HG02970 (cell line): ENCODE data around the gene NCKAP1.
"Not testable (repeated sequence)": the region's sequence is repeated elsewhere in the genome, so short reads cannot be mapped to it uniquely, and the experiment has no call there.

Experiments used
- ATAC-seq: cut with Tn5 transposase; IDR thresholded peaks from one replicate; pipeline ENCODE4 v1.9.1; 2021; ENCODE audit warnings: mild to moderate bottlenecking, moderate library complexity, moderate number of reproducible peaks; ENCODE audit not compliant: unreplicated experiment, low FRiP score

The NCKAP1 gene

DNA sequence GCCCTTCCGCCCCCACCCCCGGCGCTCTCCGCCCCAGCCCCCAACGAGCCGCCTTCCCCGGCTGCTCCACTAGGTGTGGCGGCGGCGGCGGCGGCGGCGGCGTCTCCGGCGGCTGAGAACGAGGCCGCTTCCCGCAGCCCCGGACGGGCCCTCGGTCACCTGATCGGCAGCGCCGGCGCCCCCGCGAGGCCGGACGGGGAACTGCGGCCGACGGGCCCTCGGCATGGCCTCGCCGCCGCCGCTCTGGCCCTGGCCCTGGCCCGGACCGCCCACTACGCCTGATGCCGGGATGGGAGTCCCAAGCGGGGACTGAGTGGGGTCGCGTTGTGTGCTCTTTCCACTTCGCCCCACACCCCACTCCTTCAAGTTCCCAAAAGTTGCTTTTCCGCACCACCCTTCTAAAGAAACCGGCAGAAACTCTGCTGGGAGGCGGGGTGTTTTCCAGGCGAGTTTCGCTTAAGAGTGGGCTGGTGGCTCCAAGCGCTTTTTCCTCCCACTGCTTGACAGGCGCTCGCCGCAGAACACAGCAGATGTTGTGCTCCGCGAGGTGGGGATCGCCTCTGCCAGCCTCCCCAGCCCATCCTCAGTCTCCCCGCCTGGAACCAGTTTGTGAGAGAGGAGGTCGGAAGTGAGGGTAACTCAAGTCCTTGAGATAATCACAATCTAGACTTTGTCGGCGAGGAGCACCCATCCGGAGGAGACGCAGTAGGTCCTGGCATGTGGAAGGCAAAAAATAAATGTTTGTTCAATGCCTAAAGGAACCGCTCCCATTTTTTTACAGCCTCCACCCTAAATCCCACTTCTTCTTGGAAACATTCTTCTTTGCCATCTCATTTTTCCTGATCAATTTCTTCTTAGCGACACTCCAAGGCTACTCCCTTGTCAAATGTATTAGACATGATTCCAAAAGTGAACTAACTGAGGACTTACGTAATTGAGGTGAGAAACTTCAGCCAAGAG is at the start of gene NCKAP1:
Gene NCKAP1 (minus strand): TSS at position 117 of the 960 bp plus-strand sequence. CDS start 358 bp downstream, outside the sequence.
- ATAC-seq, result peak; percentile 85

GRCh38 chr2:183081911-183082310 is 43.7 kb upstream of the NCKAP1 start:
- ATAC-seq, result no peak

- ATAC-seq, result no peak
Observed at GRCh38 chr2:183079139-183079775, 41.0 kb upstream of the NCKAP1 start.

- ATAC-seq, result peak; percentile 92
Observed at GRCh38 chr2:183078464-183079138, 40.3 kb upstream of the NCKAP1 start, which contains the start of gene DUSP19. DUSP19 (plus strand) TSS chr2:183078747; CDS start chr2:183078934, 187 bp downstream.

GRCh38 chr2:183078163-183078463 is 39.9 kb upstream of the NCKAP1 start:
- no peak for ATAC-seq

- ATAC-seq, result no peak
Observed at GRCh38 chr2:183072177-183072576, 33.9 kb upstream of the NCKAP1 start.

GRCh38 chr2:183070942-183071844 is 32.9 kb upstream of the NCKAP1 start:
- ATAC-seq, result no peak

- ATAC-seq, result no peak
Observed at GRCh38 chr2:183069174-183069573, 30.9 kb upstream of the NCKAP1 start.

DNA sequence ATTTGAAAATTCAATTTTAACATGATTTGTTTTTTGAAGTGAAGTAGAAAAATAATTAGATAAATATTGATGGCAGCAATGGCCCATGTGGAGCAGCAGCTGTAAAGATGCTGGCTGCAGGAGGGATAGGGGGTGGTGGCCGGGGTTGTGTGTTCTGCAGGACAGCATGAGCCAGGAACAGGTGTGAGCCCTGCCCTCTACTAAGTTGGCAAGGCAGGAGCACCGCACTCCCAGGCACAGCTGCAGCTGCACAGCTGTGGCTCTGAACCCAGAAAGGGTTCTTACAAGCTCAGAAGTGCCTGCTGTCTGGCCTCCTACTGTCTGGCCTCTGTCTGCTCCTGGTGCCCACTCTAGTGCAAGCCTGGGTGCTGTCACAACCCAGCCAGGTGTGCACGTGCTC is 30.3 kb upstream of the NCKAP1 start:
- no peak for ATAC-seq

GRCh38 chr2:183063083-183063482 is 24.8 kb upstream of the NCKAP1 start:
- no peak for ATAC-seq

DNA sequence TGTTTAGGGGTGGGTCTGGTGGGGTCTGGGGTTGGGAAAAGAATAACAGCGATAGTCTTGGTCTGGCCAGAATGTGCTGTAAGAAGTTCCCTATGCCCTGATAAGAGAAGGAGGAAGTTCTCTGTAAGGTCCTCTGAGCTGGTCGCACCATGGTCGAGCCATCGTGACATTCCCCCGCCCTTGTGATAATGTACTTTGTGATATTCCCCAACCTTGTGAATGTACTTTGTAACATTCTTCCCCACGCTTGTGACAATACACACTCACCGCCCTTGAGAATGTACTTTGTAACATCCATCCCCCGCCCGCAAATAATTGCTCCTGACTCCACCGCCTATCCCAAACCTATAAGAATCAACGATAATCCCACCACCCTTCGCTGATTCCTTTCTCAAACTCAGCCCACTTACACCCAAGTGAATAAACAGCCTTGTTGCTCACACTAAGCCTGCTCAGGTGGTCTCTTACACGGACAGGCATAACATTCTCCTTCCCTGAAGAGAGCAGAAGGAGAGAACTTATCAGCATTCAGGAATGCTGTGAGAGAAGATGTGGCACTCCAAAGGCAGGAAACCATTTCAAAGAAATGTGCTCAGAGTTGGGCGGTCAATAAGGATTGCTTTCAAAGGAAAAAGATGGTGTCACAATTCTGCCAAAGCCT is 22.4 kb upstream of the NCKAP1 start:
- ATAC-seq, result no peak

GRCh38 chr2:183059561-183059960 is 21.3 kb upstream of the NCKAP1 start:
- ATAC-seq, result no peak

- peak; percentile 36 for ATAC-seq
Observed at GRCh38 chr2:183057333-183057985, 19.2 kb upstream of the NCKAP1 start.

GRCh38 chr2:183049420-183049819 is 11.2 kb upstream of the NCKAP1 start:
- ATAC-seq, result no peak

DNA sequence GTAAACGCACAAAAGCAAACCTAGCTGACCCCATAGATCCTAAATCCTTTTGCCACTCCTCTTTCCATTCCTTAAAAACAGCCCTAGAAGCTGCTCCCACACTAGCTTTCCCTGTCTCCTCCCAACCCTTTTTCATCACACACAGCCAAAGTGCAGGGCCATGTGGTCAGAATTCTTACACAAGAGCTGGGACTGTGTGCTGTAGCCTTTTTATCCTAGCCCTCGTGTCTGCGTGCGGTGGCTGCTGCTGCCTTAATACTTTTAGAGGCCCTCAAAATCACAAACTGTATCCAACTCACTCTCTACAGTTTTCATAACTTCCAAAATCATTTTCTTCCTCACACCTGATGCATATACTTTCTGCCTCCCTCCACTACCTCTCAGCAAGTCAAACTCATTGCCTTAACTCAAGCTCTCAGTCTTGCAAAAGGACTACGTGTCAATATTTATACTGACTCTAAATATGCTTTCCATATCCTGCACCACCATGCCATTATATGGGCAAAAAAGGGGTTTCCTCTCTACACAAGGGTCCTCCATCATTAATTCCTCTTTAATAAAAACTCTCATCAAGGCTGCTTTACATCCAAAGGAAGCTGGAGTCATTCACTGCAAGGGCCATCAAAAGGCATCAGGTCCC is 9.3 kb upstream of the NCKAP1 start:
- not testable (repeated sequence) for ATAC-seq

DNA sequence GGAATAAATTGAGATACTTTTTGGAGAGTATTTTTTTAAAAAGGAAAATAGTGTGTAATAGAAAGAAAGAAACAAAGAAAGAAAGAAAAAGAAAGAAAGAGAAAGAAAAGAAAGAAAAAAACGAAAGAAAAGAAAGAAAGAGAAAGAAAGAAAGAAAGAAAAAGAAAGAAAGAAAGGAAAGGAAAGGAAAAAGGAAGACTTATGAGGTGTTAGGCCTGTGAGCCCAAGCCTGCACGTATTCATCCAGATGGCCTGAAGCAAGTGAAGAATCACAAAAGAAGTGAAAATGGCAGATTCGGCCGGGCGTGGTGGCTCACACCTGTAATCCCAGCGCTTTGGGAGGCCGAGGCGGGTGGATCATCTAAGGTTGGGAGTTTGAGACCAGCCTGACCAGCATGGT is 5.3 kb upstream of the NCKAP1 start:
- ATAC-seq, result not testable (repeated sequence)

- no peak for ATAC-seq
Observed at GRCh38 chr2:183040604-183041003, 2.3 kb upstream of the NCKAP1 start.

DNA sequence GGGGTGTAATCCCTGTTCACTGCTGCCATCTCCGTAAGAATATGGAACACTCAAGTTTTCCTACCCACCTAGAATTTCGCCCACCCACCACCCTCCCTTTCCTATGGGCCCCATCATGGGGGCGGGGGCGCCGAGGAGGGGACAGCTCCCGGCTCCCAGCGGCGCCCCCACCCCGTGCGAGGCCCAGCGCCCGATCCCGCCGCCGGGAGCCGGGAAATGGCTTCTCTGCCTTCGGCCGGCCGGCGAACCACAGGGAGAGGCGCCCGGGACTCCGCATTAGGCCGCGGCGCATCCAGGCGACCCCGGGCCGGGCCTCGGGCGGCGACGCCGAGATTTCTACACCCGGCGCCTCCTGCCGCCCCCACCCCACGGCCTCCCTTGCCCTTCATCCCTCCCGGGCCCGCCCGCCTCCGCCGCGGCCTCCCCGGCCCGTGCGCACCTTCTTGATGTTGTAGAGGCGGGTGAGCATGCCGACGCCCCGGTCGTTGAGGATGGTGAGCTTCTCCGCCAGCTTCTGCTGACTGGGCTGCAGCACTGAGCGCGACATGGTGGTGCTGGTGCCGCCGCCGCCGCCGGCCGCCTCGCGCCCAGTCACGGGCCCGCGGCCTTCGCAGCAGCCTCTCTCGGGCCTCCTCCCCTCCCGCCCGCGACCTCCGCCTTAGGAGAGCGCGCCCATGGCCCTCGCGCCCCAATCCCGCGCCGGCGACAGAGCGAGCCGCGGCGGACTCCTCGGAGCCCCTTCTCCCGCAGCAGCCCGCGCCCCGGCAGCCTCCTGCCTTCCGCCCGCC is 510 bp downstream of the NCKAP1 start:
- peak; percentile 44 for ATAC-seq
